ENCODE data around the gene ZNF778.
A peak's percentile ranks its signal among the peaks of the same experiment; 100 is the strongest.

ZNF778 gene

DNA sequence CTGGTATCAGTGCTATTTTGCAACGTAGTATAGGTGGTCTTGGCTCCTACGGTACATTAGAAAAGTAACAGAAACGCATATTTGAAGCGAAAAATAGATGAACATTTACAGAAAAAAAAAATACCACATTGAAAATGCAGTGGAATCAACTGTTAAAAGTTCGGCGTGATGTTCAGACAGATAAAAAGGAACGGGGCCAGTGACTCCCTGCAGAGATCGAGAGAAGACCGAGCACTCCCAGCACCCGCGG lies 440 bp upstream of the ZNF778 start:
- TF ChIP-seq, protein P1, sequence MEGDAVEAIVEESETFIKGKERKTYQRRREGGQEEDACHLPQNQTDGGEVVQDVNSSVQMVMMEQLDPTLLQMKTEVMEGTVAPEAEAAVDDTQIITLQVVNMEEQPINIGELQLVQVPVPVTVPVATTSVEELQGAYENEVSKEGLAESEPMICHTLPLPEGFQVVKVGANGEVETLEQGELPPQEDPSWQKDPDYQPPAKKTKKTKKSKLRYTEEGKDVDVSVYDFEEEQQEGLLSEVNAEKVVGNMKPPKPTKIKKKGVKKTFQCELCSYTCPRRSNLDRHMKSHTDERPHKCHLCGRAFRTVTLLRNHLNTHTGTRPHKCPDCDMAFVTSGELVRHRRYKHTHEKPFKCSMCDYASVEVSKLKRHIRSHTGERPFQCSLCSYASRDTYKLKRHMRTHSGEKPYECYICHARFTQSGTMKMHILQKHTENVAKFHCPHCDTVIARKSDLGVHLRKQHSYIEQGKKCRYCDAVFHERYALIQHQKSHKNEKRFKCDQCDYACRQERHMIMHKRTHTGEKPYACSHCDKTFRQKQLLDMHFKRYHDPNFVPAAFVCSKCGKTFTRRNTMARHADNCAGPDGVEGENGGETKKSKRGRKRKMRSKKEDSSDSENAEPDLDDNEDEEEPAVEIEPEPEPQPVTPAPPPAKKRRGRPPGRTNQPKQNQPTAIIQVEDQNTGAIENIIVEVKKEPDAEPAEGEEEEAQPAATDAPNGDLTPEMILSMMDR (IDR thresholded peaks at IDR 0.05; ENCODE audit: insufficient read depth, low read length): no peak
- TF ChIP-seq GABPA (IDR thresholded peaks at IDR 0.05; ENCODE audit: low read depth) (no peak), POLR2AphosphoS5 (IDR thresholded peaks at IDR 0.05; ENCODE audit: low read depth) (no peak), SPI1 (IDR thresholded peaks at IDR 0.05; ENCODE audit: borderline replicate concordance, low read depth) (no peak)
- TF ChIP-seq, protein P2, sequence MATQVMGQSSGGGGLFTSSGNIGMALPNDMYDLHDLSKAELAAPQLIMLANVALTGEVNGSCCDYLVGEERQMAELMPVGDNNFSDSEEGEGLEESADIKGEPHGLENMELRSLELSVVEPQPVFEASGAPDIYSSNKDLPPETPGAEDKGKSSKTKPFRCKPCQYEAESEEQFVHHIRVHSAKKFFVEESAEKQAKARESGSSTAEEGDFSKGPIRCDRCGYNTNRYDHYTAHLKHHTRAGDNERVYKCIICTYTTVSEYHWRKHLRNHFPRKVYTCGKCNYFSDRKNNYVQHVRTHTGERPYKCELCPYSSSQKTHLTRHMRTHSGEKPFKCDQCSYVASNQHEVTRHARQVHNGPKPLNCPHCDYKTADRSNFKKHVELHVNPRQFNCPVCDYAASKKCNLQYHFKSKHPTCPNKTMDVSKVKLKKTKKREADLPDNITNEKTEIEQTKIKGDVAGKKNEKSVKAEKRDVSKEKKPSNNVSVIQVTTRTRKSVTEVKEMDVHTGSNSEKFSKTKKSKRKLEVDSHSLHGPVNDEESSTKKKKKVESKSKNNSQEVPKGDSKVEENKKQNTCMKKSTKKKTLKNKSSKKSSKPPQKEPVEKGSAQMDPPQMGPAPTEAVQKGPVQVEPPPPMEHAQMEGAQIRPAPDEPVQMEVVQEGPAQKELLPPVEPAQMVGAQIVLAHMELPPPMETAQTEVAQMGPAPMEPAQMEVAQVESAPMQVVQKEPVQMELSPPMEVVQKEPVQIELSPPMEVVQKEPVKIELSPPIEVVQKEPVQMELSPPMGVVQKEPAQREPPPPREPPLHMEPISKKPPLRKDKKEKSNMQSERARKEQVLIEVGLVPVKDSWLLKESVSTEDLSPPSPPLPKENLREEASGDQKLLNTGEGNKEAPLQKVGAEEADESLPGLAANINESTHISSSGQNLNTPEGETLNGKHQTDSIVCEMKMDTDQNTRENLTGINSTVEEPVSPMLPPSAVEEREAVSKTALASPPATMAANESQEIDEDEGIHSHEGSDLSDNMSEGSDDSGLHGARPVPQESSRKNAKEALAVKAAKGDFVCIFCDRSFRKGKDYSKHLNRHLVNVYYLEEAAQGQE (IDR thresholded peaks at IDR 0.05; ENCODE audit: insufficient replicate concordance, low read depth): no peak
- no peak for DNase-seq (ENCODE audit: low read depth in 1 of 2, low spot score in 1 of 2)
- H3K4me3 ChIP-seq (replicated peaks; ENCODE audit: insufficient read depth, low read length): peak overlapping the region; percentile 87
- peak overlapping the region; percentile 94 for H3K27ac ChIP-seq (replicated peaks)
- no peaks in the 10 kb centered on the region for H3K27me3 ChIP-seq (ENCODE audit: insufficient read depth, poor library complexity, severe bottlenecking)

DNA sequence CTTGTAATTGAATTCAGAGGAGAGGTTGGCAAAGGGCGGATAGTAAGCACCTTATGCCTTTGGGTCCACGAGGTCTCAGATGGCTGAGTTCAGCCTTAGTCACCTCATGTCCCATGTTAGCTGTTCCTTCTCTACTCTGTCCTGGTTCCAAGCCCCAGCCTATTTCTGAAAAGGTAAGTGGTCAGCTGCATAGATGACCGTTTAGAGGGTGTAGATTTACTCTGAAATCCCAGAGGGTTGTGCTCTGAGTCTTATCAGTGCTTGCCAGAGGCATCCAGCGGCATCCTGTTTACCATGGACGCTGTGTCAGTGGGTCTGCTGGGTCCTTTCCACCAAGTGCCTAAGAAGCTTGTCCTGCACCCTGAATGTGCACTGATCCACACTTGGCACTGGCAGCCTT lies 1.9 kb downstream of the ZNF778 start:
- no peak overlapping the region for H3K27ac ChIP-seq (replicated peaks)

DNA sequence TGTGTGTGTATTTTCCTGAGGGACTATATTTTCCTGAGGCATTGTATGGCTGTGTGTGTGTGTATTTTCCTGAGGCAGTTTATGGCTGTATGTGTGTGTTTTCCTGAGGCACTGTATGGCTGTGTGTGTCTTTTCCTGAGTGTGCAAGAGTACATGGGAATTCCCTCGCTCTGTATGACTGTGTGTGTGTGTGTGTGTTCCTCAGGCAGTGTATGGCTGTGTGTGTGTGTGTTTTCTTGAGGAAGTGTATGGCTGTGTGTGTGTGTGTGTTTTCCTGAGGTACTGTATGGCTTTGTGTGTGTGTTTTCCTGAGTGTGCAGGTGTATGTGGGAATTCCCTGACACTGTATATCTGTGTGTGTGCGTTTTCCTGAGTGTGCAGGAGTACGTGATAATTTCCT lies 4.1 kb downstream of the ZNF778 start:
- no peak overlapping the region for H3K27ac ChIP-seq (replicated peaks)
- DNase-seq (ENCODE audit: low read depth in 1 of 2, low spot score in 1 of 2): no peak
- H3K27me3 ChIP-seq (ENCODE audit: insufficient read depth, poor library complexity, severe bottlenecking): no peaks in the 10 kb centered on the region
- TF ChIP-seq, protein P2 (IDR thresholded peaks at IDR 0.05; ENCODE audit: insufficient replicate concordance, low read depth): no peak
- no peak for TF ChIP-seq POLR2AphosphoS5 (IDR thresholded peaks at IDR 0.05; ENCODE audit: low read depth)
- TF ChIP-seq, protein P1 (IDR thresholded peaks at IDR 0.05; ENCODE audit: insufficient read depth, low read length): no peak
- no peak for TF ChIP-seq SPI1 (IDR thresholded peaks at IDR 0.05; ENCODE audit: borderline replicate concordance, low read depth)
- no peak for TF ChIP-seq GABPA (IDR thresholded peaks at IDR 0.05; ENCODE audit: low read depth)
- H3K4me3 ChIP-seq (replicated peaks; ENCODE audit: insufficient read depth, low read length): no peak overlapping the region

More for the DNA sequence above, 1.9 kb downstream of the ZNF778 start:
- no peak overlapping the region for H3K4me3 ChIP-seq (replicated peaks; ENCODE audit: insufficient read depth, low read length)
- TF ChIP-seq POLR2AphosphoS5 (IDR thresholded peaks at IDR 0.05; ENCODE audit: low read depth) (no peak), SPI1 (IDR thresholded peaks at IDR 0.05; ENCODE audit: borderline replicate concordance, low read depth) (no peak), GABPA (IDR thresholded peaks at IDR 0.05; ENCODE audit: low read depth) (no peak)
- TF ChIP-seq, protein P1 (IDR thresholded peaks at IDR 0.05; ENCODE audit: insufficient read depth, low read length): no peak
- TF ChIP-seq, protein P2 (IDR thresholded peaks at IDR 0.05; ENCODE audit: insufficient replicate concordance, low read depth): no peak
- H3K27me3 ChIP-seq (ENCODE audit: insufficient read depth, poor library complexity, severe bottlenecking): no peaks in the 10 kb centered on the region
- DNase-seq (ENCODE audit: low read depth in 1 of 2, low spot score in 1 of 2): no peak

All from HL-60 (cell line).